ENCODE measurements around the gene SYNJ2BP.
"Not testable (repeated sequence)": the region's sequence is repeated elsewhere in the genome, so short reads cannot be mapped to it uniquely, and the experiment has no call there.

SYNJ2BP gene, protein sequence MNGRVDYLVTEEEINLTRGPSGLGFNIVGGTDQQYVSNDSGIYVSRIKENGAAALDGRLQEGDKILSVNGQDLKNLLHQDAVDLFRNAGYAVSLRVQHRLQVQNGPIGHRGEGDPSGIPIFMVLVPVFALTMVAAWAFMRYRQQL

DNA sequence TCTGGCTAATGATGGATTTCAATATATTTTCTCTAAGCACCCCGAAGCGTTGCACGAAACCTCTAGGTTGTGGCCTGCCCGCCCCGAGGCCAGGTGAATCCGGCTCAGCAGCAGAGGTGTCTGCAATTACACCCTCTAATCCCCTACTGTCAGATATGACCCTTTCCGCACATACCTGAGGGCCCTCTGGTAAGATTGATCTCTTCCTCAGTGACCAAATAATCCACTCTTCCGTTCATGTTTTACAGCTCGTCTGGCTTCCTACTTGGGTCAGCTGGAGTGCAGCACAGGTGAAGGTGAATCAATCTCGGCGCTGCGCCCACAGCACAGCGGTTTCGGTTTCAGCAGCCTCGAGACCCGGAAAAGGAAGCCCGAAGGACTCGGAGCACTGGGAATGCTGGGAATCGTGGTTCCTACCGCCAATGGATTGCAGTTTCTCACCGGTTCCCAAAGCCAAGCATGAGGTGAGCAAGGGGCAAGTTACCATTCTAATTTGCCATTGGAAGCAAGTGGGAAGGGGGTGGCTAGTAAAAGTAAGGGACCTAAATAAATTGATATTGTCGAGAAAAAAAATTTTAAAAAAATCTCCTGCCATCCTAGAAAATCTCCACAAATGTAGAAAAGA is at the start of gene SYNJ2BP:
Gene SYNJ2BP, minus strand, starts transcription at position 366 of the 625 bp plus-strand sequence. Its CDS starts 127 bp downstream, at position 239.
- H3K4me1 Mint-ChIP-seq: peaks cover 27% of the 10 kb centered on the region

DNA sequence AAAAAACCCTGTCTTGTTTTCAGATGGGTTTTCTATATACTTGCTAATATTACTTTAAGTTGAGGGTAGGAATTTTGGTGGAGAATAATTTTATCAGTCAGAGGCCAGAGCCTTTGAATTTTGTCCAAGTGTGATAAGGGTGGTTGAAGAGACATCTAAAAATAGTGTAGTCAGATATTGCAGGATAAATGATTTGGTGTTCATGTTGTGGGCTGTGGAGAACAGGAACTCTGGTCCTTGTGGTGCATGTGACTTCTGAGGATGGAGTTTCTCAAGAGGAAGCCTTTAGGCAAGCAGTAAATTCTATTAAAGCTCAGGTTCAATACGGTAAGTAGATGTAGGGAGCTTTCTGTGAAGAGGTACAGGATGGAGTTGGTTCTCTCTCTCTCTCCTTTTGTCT is 37.8 kb upstream of the SYNJ2BP start:
- H3K27ac Mint-ChIP-seq (ENCODE audit: low read depth): no peak overlapping the region
- DNase-seq (ENCODE audit: low spot score in 2 of 2) (no peak), ATAC-seq (replicated peaks; ENCODE audit: extremely low read depth, poor library complexity, severe bottlenecking) (no peak)
- no peaks in the 10 kb centered on the region for H3K27me3 Mint-ChIP-seq
- H3K4me1 Mint-ChIP-seq: no peaks in the 10 kb centered on the region
- H3K36me3 Mint-ChIP-seq (ENCODE audit: insufficient read depth): no peaks in the 10 kb centered on the region
- H3K9me3 Mint-ChIP-seq: no peaks in the 10 kb centered on the region
- no peak overlapping the region for H3K4me3 Mint-ChIP-seq

More for the DNA sequence above, at the start of gene SYNJ2BP:
- no peaks in the 10 kb centered on the region for H3K9me3 Mint-ChIP-seq
- ATAC-seq (replicated peaks; ENCODE audit: extremely low read depth, poor library complexity, severe bottlenecking) (peak; percentile 75), DNase-seq (ENCODE audit: low spot score in 2 of 2) (no peak)
- peaks cover 4% of the 10 kb centered on the region for H3K36me3 Mint-ChIP-seq (ENCODE audit: insufficient read depth)
- H3K4me3 Mint-ChIP-seq: peak within 1 kb of the TSS; percentile 91
- peak within 1 kb of the TSS; percentile 91 for H3K27ac Mint-ChIP-seq (ENCODE audit: low read depth)
- H3K27me3 Mint-ChIP-seq: no peaks in the 10 kb centered on the region

DNA sequence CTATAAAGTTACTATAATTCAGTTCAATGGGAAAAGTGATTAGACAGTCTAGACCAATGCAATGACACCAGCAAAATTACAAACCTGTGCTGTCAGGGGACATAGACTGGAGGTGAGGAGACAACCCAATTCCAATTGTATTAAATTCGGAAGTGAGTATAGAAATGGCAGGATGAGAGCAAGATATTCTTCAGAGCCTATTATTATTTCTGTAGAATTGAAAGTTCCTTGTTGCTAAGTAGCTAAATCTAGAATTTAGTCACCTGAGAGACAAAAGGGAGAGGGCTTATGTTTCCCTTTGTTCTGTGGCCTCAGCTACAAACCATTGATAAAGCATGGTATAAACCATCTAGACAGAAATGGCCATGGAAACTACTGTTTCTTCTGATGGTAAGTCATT is 35.0 kb upstream of the SYNJ2BP start, which contains the start of gene ADAM21:
Gene ADAM21, plus strand, starts transcription at position 301 of the 400 bp plus-strand sequence. CDS start 5,326 bp downstream, outside the sequence.
- no peak within 1 kb of the TSS for H3K27ac Mint-ChIP-seq (ENCODE audit: low read depth)
- no peaks in the 10 kb centered on the region for H3K36me3 Mint-ChIP-seq (ENCODE audit: insufficient read depth)
- no peaks in the 10 kb centered on the region for H3K4me1 Mint-ChIP-seq
- no peaks in the 10 kb centered on the region for H3K9me3 Mint-ChIP-seq
- no peak within 1 kb of the TSS for H3K4me3 Mint-ChIP-seq
- no peaks in the 10 kb centered on the region for H3K27me3 Mint-ChIP-seq
- ATAC-seq (replicated peaks; ENCODE audit: extremely low read depth, poor library complexity, severe bottlenecking) (no peak), DNase-seq (ENCODE audit: low spot score in 2 of 2) (no peak)

DNA sequence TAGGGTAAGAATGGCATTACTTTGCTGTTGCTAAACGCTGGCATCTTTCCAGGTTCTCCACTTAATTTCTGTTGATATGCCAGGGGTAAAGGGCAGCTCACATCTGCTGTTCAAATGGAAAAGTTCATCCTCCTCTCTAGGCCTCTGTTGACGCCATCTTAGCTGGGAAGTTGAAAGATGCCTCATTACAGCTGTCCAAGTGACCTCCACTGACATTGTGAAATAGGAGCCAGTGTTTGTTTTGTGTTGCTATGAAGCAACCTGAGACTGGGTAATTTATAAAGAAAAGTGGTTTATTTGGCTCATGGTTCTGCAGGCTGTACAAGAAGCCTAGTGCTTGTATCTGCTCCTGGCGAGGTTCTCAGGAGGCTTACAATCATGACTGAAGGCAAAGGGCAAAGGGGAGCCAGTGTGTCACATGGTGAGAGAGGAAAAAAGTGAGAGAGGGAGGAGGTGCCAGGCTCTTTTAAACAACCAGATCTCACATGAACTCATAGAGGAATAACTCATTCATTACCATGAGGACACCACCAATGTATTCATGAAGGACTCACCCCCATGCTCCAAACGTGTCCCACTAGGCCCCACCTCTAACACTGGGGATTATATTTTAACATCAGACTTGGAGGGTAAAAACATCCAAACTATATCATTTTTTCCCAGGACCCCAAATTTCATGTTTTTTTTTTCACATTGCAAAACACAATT is 31.9 kb upstream of the SYNJ2BP start:
- no peaks in the 10 kb centered on the region for H3K27me3 Mint-ChIP-seq
- no peaks in the 10 kb centered on the region for H3K4me1 Mint-ChIP-seq
- DNase-seq (ENCODE audit: low spot score in 2 of 2) (no peak), ATAC-seq (replicated peaks; ENCODE audit: extremely low read depth, poor library complexity, severe bottlenecking) (no peak)
- no peak overlapping the region for H3K4me3 Mint-ChIP-seq
- H3K9me3 Mint-ChIP-seq: peaks cover 5% of the 10 kb centered on the region
- no peak overlapping the region for H3K27ac Mint-ChIP-seq (ENCODE audit: low read depth)
- no peaks in the 10 kb centered on the region for H3K36me3 Mint-ChIP-seq (ENCODE audit: insufficient read depth)

DNA sequence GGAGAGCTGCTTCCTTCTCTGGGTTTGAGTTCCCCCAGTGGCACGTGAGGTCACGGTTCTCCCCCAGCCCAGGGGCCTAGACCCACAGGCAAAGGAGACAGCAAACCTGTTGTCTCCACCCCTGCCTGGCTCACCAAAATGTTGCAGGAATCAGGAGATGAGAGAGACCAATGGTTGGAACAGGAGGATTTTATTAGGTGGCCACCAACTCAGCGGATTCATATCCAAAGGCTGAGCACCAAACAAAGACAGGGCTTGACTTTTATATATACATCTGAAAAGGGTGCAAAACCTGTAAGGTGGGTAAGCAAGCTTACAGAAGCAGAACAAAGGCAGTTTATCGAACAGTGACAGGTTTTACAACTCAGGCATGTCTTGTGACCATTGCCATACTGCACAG is 25.9 kb upstream of the SYNJ2BP start:
- DNase-seq (ENCODE audit: low spot score in 2 of 2): no peak
- Mint-ChIP-seq H3K4me3 (no peak overlapping the region), H3K36me3 (ENCODE audit: insufficient read depth) (no peaks in the 10 kb centered on the region), H3K9me3 (peaks cover 16% of the 10 kb centered on the region), H3K27me3 (no peaks in the 10 kb centered on the region), H3K27ac (ENCODE audit: low read depth) (no peak overlapping the region), H3K4me1 (no peaks in the 10 kb centered on the region)
- ATAC-seq (replicated peaks; ENCODE audit: extremely low read depth, poor library complexity, severe bottlenecking): no peak

DNA sequence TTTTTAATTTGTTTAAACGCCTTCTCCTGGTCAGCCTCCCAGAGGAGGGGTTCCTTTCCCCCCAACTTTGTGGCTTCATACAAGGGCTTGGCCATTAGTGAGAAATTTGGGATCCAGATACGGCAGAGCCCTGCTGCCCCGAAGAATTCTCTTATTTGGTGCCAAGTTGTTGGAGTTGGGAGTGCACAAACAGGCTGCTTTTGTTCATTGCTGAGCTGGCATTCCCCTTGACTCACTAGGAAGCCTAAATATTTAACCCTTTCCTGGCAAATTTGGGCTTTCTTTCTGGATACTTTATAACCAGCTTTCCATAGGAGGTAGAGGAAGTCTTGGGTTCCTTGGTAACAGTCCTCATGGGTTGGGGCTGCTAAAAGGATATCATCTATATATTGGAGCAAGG is 24.8 kb upstream of the SYNJ2BP start:
- H3K4me3 Mint-ChIP-seq: no peak overlapping the region
- peaks cover 20% of the 10 kb centered on the region for H3K9me3 Mint-ChIP-seq
- peaks cover 2% of the 10 kb centered on the region for H3K27me3 Mint-ChIP-seq
- ATAC-seq (replicated peaks; ENCODE audit: extremely low read depth, poor library complexity, severe bottlenecking) (no peak), DNase-seq (ENCODE audit: low spot score in 2 of 2) (no peak)
- no peaks in the 10 kb centered on the region for H3K36me3 Mint-ChIP-seq (ENCODE audit: insufficient read depth)
- no peak overlapping the region for H3K27ac Mint-ChIP-seq (ENCODE audit: low read depth)
- no peaks in the 10 kb centered on the region for H3K4me1 Mint-ChIP-seq

DNA sequence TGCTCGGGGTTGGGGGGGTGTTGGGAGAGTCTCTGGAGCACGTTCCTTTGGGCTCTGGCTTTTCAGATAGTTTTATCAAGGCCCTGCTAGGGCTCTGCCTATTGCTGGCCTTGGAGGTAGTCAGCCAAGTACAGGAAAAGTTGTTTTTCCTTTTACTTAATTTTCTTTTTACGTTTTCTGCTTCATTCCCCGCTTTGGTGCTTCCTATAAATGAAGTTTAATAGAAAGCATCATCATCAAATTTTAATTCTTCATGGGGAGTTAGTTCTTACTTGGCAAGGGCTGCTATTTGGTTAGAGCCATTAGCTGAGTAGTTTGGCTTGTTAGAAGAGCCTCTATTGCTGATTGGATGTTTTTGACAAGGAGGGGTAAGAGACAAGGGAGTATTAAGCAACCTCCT is 20.0 kb upstream of the SYNJ2BP start:
- ATAC-seq (replicated peaks; ENCODE audit: extremely low read depth, poor library complexity, severe bottlenecking): no peak
- no peaks in the 10 kb centered on the region for H3K36me3 Mint-ChIP-seq (ENCODE audit: insufficient read depth)
- H3K9me3 Mint-ChIP-seq: peaks cover 14% of the 10 kb centered on the region
- no peak for DNase-seq (ENCODE audit: low spot score in 2 of 2)
- no peak overlapping the region for H3K27ac Mint-ChIP-seq (ENCODE audit: low read depth)
- H3K4me1 Mint-ChIP-seq: no peaks in the 10 kb centered on the region
- peaks cover 46% of the 10 kb centered on the region for H3K27me3 Mint-ChIP-seq
- H3K4me3 Mint-ChIP-seq: no peak overlapping the region

DNA sequence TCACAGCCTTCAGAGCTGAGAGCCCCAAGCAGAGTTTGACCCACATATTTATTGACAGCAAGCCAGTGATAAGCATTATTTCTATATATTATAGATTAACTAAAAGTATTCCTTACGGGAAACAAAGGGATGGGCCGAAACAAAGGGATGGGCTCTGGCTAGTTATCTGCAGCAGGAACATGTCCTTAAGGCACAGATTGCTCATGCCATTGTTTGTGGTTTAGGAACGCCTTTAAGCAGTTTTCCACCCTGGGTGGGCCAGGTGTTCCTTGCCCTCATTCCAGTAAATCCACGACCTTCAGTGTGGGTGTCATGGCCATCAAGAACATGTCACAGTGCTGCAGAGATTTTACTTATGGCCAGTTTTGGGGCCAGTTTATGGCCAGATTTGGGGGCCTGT is 9.7 kb upstream of the SYNJ2BP start:
- H3K36me3 Mint-ChIP-seq (ENCODE audit: insufficient read depth); ATAC-seq (replicated peaks; ENCODE audit: extremely low read depth, poor library complexity, severe bottlenecking); H3K4me1 Mint-ChIP-seq; H3K9me3 Mint-ChIP-seq; H3K4me3 Mint-ChIP-seq; H3K27ac Mint-ChIP-seq (ENCODE audit: low read depth); DNase-seq (ENCODE audit: low spot score in 2 of 2): not testable (repeated sequence)
- H3K27me3 Mint-ChIP-seq: peaks cover 12% of the 10 kb centered on the region

DNA sequence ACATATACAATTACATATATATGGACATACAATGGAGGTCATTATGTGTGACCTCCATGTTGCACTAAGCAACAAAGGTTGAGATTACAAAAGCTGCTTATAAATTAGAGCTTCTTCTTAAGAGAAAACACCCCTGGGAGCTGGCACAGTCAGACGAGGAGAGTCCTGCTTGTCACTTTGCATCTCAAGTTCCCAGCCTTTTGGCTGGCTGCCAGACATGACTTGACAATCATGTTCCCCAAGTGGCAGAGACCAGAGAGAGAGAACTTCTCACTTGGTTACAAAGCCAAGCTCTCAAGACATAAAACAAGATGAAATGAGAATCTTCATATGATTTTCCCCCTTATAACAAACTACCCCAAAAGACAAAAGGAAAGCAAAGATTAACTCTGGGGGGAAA is 8.5 kb upstream of the SYNJ2BP start:
- ATAC-seq (replicated peaks; ENCODE audit: extremely low read depth, poor library complexity, severe bottlenecking): no peak
- no peaks in the 10 kb centered on the region for H3K4me1 Mint-ChIP-seq

DNA sequence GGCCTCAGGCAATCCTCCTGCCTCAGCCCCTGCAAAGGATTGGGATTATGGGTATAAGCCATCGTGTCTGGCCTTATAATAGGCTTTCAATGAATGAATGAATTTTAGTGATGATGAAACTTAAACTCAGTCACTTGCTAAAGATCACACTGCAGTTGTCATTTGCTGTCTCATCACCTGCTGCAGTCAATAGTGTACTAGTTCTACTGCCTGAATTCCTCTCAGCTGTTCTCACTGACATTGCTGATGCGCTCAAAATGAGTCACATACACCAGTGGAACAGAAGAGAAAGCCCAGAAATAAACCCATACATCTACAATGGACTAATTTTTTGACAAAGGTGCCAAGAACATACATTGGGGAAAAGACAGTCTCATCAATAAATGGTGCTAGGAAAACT is 5.6 kb upstream of the SYNJ2BP start:
- H3K36me3 Mint-ChIP-seq (ENCODE audit: insufficient read depth): no peaks in the 10 kb centered on the region
- H3K4me3 Mint-ChIP-seq: no peak overlapping the region
- no peaks in the 10 kb centered on the region for H3K9me3 Mint-ChIP-seq
- no peak overlapping the region for H3K27ac Mint-ChIP-seq (ENCODE audit: low read depth)
- no peaks in the 10 kb centered on the region for H3K4me1 Mint-ChIP-seq
- ATAC-seq (replicated peaks; ENCODE audit: extremely low read depth, poor library complexity, severe bottlenecking) (no peak), DNase-seq (ENCODE audit: low spot score in 2 of 2) (no peak)
- H3K27me3 Mint-ChIP-seq: no peaks in the 10 kb centered on the region

More for the DNA sequence above, 8.5 kb upstream of the SYNJ2BP start:
- no peaks in the 10 kb centered on the region for H3K9me3 Mint-ChIP-seq
- H3K27me3 Mint-ChIP-seq: peaks cover under 1% of the 10 kb centered on the region
- no peak overlapping the region for H3K27ac Mint-ChIP-seq (ENCODE audit: low read depth)
- no peak for DNase-seq (ENCODE audit: low spot score in 2 of 2)
- no peak overlapping the region for H3K4me3 Mint-ChIP-seq
- no peaks in the 10 kb centered on the region for H3K36me3 Mint-ChIP-seq (ENCODE audit: insufficient read depth)

DNA sequence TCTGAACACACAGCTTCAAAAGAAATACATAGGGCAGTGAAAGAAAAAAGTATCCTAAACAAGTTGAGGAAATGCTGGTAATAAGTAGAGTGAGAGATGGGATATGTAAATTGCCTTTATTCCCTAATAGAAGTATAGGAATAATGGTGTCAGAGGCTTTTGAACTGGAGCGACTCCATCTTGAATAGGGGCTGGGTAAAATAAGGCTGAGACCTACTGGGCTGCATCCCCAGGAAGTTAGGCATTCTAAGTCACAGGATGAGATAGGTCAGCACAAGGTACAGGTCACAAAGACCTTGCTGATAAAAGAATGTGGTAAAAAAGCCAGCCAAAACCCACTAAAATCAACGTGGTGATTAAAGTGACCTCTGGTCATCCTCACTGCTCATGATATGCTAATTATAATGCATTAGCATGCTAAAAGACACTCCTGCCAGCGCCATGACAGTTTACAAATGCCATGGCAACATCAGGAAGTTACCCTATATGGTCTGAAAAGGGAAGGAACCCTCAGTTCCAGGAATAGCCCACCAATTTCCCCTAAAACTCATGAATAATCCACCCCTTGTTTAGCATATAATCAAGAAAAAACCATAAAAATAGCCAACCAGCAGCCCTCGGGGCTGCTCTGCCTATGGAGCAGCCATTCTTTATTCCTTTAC is 2.5 kb upstream of the SYNJ2BP start:
- H3K36me3 Mint-ChIP-seq (ENCODE audit: insufficient read depth): not testable (repeated sequence)

DNA sequence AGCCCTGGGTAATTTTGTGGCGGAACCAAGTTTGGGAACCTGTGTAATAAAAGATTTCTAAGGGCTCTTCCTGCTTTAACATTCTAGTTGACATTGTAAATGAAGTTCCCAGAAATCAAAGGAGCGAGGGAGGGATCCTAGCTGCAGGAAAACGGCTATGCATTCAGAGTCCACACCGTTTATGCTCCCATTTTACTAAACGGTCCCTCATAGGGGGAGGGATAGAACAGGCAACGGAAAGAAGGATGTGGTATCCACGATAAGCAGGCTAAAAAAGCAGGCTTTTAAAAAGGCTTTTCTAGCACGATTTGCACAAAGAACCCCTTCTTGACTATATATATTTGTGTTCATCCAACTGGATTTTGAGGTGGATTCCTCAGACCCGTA is 559 bp downstream of the SYNJ2BP start:
- peak overlapping the region; percentile 91 for H3K4me3 Mint-ChIP-seq
- H3K36me3 Mint-ChIP-seq (ENCODE audit: insufficient read depth): peaks cover 4% of the 10 kb centered on the region
- peak overlapping the region; percentile 91 for H3K27ac Mint-ChIP-seq (ENCODE audit: low read depth)
- H3K4me1 Mint-ChIP-seq: peaks cover 32% of the 10 kb centered on the region
- H3K27me3 Mint-ChIP-seq: no peaks in the 10 kb centered on the region
- H3K9me3 Mint-ChIP-seq: no peaks in the 10 kb centered on the region
- no peak for DNase-seq (ENCODE audit: low spot score in 2 of 2)
- peak; percentile 40 for ATAC-seq (replicated peaks; ENCODE audit: extremely low read depth, poor library complexity, severe bottlenecking)

More for the DNA sequence above, 2.5 kb upstream of the SYNJ2BP start:
- H3K27me3 Mint-ChIP-seq; DNase-seq (ENCODE audit: low spot score in 2 of 2); H3K9me3 Mint-ChIP-seq; H3K4me3 Mint-ChIP-seq; ATAC-seq (replicated peaks; ENCODE audit: extremely low read depth, poor library complexity, severe bottlenecking); H3K27ac Mint-ChIP-seq (ENCODE audit: low read depth): not testable (repeated sequence)
- H3K4me1 Mint-ChIP-seq: peaks cover 23% of the 10 kb centered on the region

All from central memory CD8-positive, alpha-beta T cell (primary cell).